Body of pancreas (tissue), 4 donors: ENCODE measurements around the gene FRMPD3.

Experiments used
- POLR2A ChIP-seq, 3 donors: fragments of 450-650 bp; IDR thresholded peaks; one replicate each; pipeline ENCODE4 v1.6.1; 2016; ENCODE audit warnings: antibody characterized with exemption in 3 of 3, mild to moderate bottlenecking in 2 of 3
- TF ChIP-seq, protein P1 (sequence below), 7 experiments: fragments of 450-650 bp in 4 of 7; fragments of 200-600 bp in 3 of 7; sonication (generic) in 3 of 7; IDR thresholded peaks; one replicate each; pipeline ENCODE4 v1.5.1; 2016 to 2019; ENCODE audit warnings: antibody characterized with exemption in 7 of 7

DNA sequence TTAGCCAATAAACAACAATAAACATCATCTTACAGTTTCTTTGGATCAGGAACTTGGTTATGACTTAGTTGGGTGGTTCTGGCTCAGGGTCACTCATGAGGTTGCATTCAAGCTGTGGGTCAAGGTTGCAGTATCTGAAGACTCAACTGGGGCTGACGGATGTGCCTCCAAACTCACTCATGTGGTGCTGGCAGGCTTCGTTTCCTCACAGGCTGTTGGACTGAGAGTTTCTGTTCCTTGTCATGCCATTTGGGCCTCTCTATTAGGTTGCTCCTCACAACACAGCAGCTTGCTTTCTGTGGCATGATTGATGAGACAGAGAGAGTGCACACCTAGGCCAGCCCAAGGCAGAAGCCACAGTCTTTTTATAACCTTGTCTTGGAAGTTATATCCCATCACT is 20.7 kb downstream of the FRMPD3 start:
- TF ChIP-seq POLR2A (IDR thresholded peaks at IDR 0.05), result no peak
- TF ChIP-seq, protein P1, sequence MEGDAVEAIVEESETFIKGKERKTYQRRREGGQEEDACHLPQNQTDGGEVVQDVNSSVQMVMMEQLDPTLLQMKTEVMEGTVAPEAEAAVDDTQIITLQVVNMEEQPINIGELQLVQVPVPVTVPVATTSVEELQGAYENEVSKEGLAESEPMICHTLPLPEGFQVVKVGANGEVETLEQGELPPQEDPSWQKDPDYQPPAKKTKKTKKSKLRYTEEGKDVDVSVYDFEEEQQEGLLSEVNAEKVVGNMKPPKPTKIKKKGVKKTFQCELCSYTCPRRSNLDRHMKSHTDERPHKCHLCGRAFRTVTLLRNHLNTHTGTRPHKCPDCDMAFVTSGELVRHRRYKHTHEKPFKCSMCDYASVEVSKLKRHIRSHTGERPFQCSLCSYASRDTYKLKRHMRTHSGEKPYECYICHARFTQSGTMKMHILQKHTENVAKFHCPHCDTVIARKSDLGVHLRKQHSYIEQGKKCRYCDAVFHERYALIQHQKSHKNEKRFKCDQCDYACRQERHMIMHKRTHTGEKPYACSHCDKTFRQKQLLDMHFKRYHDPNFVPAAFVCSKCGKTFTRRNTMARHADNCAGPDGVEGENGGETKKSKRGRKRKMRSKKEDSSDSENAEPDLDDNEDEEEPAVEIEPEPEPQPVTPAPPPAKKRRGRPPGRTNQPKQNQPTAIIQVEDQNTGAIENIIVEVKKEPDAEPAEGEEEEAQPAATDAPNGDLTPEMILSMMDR (IDR thresholded peaks at IDR 0.05), result no peak
